ENCODE measurements around the gene EP400. TPM values are rescaled to one million over a fixed set of nuclear protein-coding genes. Genes with fewer than 3 reads are reported as not detected.

EP400 gene
- polyA plus RNA-seq, 1 donor: 31.9 TPM

DNA sequence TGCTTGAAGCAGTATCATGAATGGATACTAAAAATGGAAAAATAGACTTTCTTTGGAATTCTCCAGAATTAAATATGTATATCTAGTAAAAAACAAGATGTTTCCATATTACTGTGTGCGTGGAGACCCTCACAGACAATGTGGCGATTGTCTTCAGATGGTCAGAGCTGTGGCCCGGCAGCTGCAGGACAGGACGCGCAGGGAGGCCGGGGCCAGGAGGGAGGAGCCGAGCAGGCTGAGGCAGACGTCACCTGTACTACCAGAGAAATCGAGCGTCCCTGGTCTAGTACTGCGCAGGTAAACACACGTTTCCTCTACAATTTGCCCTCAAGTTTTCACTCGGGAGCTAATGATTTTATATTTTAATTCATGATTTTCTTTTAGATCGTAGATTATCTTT, 171.5 kb downstream of the EP400 start:
- H3K4me3 ChIP-seq (ENCODE audit: low read length): no peak overlapping the region
- DNase-seq: no peak
- peaks cover 4% of the 10 kb centered on the region for H3K9me3 ChIP-seq (ENCODE audit: control insufficient read depth, low read depth, low read length)
- no peaks in the 10 kb centered on the region for H3K27me3 ChIP-seq (ENCODE audit: control insufficient read depth, insufficient read depth, low read length)
- H3K4me1 ChIP-seq (ENCODE audit: control insufficient read depth, insufficient read depth, low read length): no peaks in the 10 kb centered on the region
- 94% methylated on average over 6 of the region's 14 CpGs for WGBS (ENCODE audit: insufficient coverage, low lambda C conversion rate)
- no peak overlapping the region for H3K27ac ChIP-seq (ENCODE audit: low read length)
- peaks cover 45% of the 10 kb centered on the region for H3K36me3 ChIP-seq (ENCODE audit: control insufficient read depth, insufficient read depth, low read length)

DNA sequence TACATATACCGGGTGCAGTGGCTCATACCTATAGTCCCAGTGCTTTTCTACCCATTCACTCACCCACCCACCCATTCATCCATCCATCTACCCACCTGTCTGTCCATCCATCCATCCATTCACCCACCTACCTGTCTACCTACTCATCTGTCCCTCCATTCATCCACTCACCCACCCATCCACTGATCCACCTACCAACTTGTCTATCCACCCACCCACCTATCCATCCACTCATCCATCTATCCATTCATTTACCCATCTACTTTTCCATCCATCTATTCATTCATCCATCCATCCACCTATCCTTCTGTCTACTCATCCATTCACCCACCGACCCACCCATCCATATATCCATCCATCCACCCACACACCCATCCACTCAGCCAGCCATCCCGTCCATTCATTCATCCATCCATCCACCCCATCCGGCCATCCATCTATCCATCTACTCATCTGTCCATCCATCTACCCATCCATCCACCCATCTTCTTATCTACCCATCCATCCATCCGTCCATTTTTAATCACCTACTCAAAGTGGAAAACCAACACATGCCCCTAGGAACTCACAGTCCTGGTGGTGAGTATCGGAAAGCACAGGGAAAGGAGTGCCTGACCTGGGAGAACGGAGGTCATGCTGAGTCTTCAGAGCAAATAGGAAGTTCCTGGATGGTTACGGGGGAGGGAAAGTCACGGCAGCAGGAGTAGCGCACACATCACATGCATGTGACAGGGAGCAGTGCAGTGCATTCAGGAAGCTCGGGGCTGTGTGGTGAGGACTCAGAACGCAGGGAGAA, 174.4 kb downstream of the EP400 start:
- peaks cover 58% of the 10 kb centered on the region for H3K36me3 ChIP-seq (ENCODE audit: control insufficient read depth, insufficient read depth, low read length)
- WGBS (ENCODE audit: insufficient coverage, low lambda C conversion rate): 92% methylated on average over 3 of the region's 12 CpGs
- no peak overlapping the region for H3K4me3 ChIP-seq (ENCODE audit: low read length)
- no peak for DNase-seq
- no peaks in the 10 kb centered on the region for H3K9me3 ChIP-seq (ENCODE audit: control insufficient read depth, low read depth, low read length)
- no peak overlapping the region for H3K27ac ChIP-seq (ENCODE audit: low read length)
- H3K27me3 ChIP-seq (ENCODE audit: control insufficient read depth, insufficient read depth, low read length): no peaks in the 10 kb centered on the region
- H3K4me1 ChIP-seq (ENCODE audit: control insufficient read depth, insufficient read depth, low read length): no peaks in the 10 kb centered on the region

DNA sequence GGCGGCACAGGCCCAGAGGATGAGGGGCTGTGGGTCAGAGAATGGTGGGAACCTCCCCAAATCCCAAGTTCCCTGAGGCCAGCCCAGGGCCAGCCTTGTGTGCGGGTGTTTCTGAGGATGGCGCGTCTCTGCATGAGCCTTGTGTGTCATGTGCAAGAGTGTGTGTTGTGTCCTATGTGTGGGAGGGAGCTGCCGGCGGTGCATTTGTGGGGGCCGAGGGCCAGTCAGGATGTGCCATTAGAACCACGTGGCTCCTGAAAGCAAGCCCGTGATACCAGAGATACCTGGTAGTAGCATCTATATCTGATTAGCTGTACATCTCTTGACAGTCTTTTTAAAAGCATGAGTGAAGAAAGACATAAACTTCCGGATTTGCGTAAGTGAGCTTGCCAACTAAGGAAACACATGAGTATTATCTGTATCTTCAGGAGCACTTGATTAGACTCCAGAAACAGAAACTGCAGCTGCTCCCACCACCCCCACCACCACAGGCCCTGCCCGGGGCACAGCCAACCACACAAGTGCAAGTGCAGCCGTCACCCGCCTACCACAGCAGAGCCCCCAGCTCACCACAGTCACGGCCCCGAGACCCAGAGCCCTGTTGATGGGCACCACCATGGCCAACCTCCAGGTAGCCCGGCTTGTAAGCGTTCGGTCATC, 175.2 kb downstream of the EP400 start:
- WGBS (ENCODE audit: insufficient coverage, low lambda C conversion rate): no CpG with 5 or more reads among the region's 19 CpGs
- no peaks in the 10 kb centered on the region for H3K27me3 ChIP-seq (ENCODE audit: control insufficient read depth, insufficient read depth, low read length)
- no peak for DNase-seq
- no peak overlapping the region for H3K4me3 ChIP-seq (ENCODE audit: low read length)
- peaks cover 55% of the 10 kb centered on the region for H3K36me3 ChIP-seq (ENCODE audit: control insufficient read depth, insufficient read depth, low read length)
- no peaks in the 10 kb centered on the region for H3K9me3 ChIP-seq (ENCODE audit: control insufficient read depth, low read depth, low read length)
- no peaks in the 10 kb centered on the region for H3K4me1 ChIP-seq (ENCODE audit: control insufficient read depth, insufficient read depth, low read length)
- H3K27ac ChIP-seq (ENCODE audit: low read length): no peak overlapping the region

GRCh38 chr12:132125736-132126135, 176.0 kb downstream of the EP400 start:
- Histone ChIP-seq H3K9me3 (ENCODE audit: control insufficient read depth, low read depth, low read length) (peaks cover 3% of the 10 kb centered on the region), H3K4me1 (ENCODE audit: control insufficient read depth, insufficient read depth, low read length) (no peaks in the 10 kb centered on the region), H3K27ac (ENCODE audit: low read length) (no peak overlapping the region), H3K4me3 (ENCODE audit: low read length) (no peak overlapping the region), H3K36me3 (ENCODE audit: control insufficient read depth, insufficient read depth, low read length) (peaks cover 51% of the 10 kb centered on the region), H3K27me3 (ENCODE audit: control insufficient read depth, insufficient read depth, low read length) (no peaks in the 10 kb centered on the region)
- DNase-seq: no peak
- WGBS (ENCODE audit: insufficient coverage, low lambda C conversion rate): 100% methylated on average over 3 of the region's 12 CpGs

- Histone ChIP-seq H3K36me3 (ENCODE audit: control insufficient read depth, insufficient read depth, low read length) (peaks cover 46% of the 10 kb centered on the region), H3K4me3 (ENCODE audit: low read length) (no peak overlapping the region), H3K9me3 (ENCODE audit: control insufficient read depth, low read depth, low read length) (peaks cover 5% of the 10 kb centered on the region), H3K4me1 (ENCODE audit: control insufficient read depth, insufficient read depth, low read length) (no peaks in the 10 kb centered on the region), H3K27ac (ENCODE audit: low read length) (no peak overlapping the region), H3K27me3 (ENCODE audit: control insufficient read depth, insufficient read depth, low read length) (no peaks in the 10 kb centered on the region)
- WGBS (ENCODE audit: insufficient coverage, low lambda C conversion rate): no CpG with 5 or more reads among the region's 8 CpGs
- DNase-seq: no peak
Observed at GRCh38 chr12:132127041-132127440, 177.3 kb downstream of the EP400 start.

DNA sequence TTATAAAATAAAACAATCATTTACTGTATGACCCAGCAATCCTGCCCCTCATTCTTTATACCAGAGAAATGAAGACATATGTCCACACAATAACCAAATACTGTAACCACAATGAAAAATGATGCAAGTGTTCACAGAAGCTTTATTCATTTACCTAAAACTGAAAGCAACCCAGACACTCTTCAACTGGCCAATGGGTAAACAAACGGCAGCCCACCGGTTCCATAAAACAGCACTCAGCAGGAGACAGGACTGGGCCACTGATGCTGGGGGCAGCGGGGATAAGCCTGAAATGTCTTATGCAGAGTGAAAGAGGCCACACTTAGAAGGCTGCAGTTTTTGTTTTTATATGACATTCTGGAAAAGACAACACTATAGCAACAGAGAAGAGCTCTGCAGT, 179.3 kb downstream of the EP400 start:
- peaks cover 5% of the 10 kb centered on the region for H3K9me3 ChIP-seq (ENCODE audit: control insufficient read depth, low read depth, low read length)
- H3K4me3 ChIP-seq (ENCODE audit: low read length): no peak overlapping the region
- H3K36me3 ChIP-seq (ENCODE audit: control insufficient read depth, insufficient read depth, low read length): peaks cover 34% of the 10 kb centered on the region
- no peak for DNase-seq
- H3K27ac ChIP-seq (ENCODE audit: low read length): no peak overlapping the region
- H3K4me1 ChIP-seq (ENCODE audit: control insufficient read depth, insufficient read depth, low read length): no peaks in the 10 kb centered on the region
- no CpG with 5 or more reads among the region's 3 CpGs for whole genome bisulfite sequencing (ENCODE audit: insufficient coverage, low lambda C conversion rate)
- H3K27me3 ChIP-seq (ENCODE audit: control insufficient read depth, insufficient read depth, low read length): no peaks in the 10 kb centered on the region

DNA sequence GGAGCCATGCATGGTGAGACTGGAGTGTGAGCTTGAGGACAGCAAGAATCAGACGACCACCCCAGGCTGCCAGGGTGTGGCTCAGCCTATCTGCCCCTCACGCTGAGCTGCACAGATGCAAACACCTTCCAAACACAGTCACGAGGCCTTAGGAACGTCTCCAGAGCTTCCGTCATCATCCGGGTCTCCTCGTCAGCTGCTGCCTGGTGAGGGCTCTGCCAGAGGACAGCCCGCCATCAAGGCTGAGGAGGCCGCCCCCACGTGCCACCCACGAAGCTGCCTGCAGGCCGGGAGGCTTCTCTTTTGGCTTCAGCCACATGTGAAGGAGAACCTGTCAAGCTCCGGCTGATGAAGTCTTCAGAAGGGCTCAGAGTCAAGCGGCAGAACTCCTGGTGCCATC, 180.9 kb downstream of the EP400 start:
- DNase-seq: no peak
- Histone ChIP-seq H3K27ac (ENCODE audit: low read length) (no peak overlapping the region), H3K4me1 (ENCODE audit: control insufficient read depth, insufficient read depth, low read length) (no peaks in the 10 kb centered on the region), H3K9me3 (ENCODE audit: control insufficient read depth, low read depth, low read length) (peaks cover 5% of the 10 kb centered on the region), H3K4me3 (ENCODE audit: low read length) (no peak overlapping the region), H3K36me3 (ENCODE audit: control insufficient read depth, insufficient read depth, low read length) (peaks cover 22% of the 10 kb centered on the region), H3K27me3 (ENCODE audit: control insufficient read depth, insufficient read depth, low read length) (no peaks in the 10 kb centered on the region)
- no CpG with 5 or more reads among the region's 14 CpGs for WGBS (ENCODE audit: insufficient coverage, low lambda C conversion rate)

Other genes with a start within 250 kb of the EP400 start
- 37.2 TPM for gene SFSWAP, start 238.9 kb upstream of the EP400 start, polyA plus RNA-seq
- 8.3 TPM for gene MMP17, start 121.5 kb upstream of the EP400 start, polyA plus RNA-seq
- gene ULK1, start 55.3 kb upstream of the EP400 start, polyA plus RNA-seq: 27.3 TPM
- 26.1 TPM for gene PUS1, start 20.7 kb upstream of the EP400 start, polyA plus RNA-seq
- gene DDX51, start 194.4 kb downstream of the EP400 start, polyA plus RNA-seq: 18.9 TPM
- gene NOC4L, start 194.5 kb downstream of the EP400 start, polyA plus RNA-seq: 13.5 TPM